ENCODE data around the gene ST6GALNAC1.

The ST6GALNAC1 gene, protein sequence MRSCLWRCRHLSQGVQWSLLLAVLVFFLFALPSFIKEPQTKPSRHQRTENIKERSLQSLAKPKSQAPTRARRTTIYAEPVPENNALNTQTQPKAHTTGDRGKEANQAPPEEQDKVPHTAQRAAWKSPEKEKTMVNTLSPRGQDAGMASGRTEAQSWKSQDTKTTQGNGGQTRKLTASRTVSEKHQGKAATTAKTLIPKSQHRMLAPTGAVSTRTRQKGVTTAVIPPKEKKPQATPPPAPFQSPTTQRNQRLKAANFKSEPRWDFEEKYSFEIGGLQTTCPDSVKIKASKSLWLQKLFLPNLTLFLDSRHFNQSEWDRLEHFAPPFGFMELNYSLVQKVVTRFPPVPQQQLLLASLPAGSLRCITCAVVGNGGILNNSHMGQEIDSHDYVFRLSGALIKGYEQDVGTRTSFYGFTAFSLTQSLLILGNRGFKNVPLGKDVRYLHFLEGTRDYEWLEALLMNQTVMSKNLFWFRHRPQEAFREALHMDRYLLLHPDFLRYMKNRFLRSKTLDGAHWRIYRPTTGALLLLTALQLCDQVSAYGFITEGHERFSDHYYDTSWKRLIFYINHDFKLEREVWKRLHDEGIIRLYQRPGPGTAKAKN

GRCh38 chr17:76643553-76644148 is at the start of gene ST6GALNAC1:
Gene ST6GALNAC1 (minus strand): TSS chr17:76643757. CDS start chr17:76643638, 119 bp downstream.
- Mint-ChIP-seq H3K9me3 (peaks cover 11% of the 10 kb centered on the region), H3K4me1 (ENCODE audit: low read depth) (no peaks in the 10 kb centered on the region)
- intact Hi-C loops (cut with micrococcal nuclease): no loop called here

DNA sequence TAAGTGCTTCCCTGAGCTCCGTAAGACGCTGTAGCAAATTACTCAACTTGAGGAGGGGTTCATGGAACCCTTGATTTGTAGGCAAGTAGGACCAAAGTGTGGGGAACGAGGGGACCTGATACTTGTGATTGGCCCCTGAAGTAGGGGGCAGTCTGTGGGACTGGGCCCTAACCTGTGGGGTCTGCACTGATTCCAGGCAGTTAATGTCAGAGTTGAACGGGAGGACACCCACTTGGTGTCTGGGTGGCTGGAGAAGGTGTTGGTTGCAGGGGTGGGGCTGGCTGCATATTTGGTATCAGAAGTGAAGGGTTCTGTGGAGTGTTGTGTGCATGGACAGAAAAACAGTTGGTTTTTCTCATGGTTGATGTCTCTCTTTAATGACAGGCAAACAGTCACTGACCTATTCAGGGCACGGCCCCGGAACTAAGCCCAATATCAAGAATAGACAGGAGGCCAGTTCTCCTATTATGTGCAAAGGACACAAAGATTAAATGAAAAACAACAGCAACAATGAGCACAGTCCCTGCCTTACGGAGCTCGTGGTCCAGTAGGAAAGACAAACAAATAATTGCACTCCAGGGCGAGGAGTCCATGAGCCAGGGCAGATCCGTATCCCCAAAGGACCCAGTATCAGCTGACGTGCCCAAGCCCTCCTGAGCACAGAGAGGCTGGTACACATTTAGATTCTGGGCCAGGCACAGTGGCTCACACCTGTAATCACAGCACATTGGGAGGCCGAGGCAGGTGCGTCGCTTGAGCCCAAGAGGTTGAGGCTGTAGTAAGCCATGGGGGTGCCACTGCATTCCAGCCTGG is 48.0 kb upstream of the ST6GALNAC1 start:
- no peaks in the 10 kb centered on the region for H3K9me3 Mint-ChIP-seq
- H3K27ac Mint-ChIP-seq: no peak overlapping the region
- peaks cover 10% of the 10 kb centered on the region for H3K36me3 Mint-ChIP-seq (ENCODE audit: low read depth)
- H3K27me3 Mint-ChIP-seq: peaks cover 2% of the 10 kb centered on the region
- no peaks in the 10 kb centered on the region for H3K4me1 Mint-ChIP-seq (ENCODE audit: low read depth)
- no peak overlapping the region for H3K4me3 Mint-ChIP-seq
- intact Hi-C loops (cut with micrococcal nuclease): no loop called here

More at GRCh38 chr17:76643553-76644148, at the start of gene ST6GALNAC1:
- Mint-ChIP-seq H3K27me3 (peaks cover 18% of the 10 kb centered on the region), H3K27ac (no peak within 1 kb of the TSS), H3K36me3 (ENCODE audit: low read depth) (no peaks in the 10 kb centered on the region), H3K4me3 (no peak within 1 kb of the TSS)

DNA sequence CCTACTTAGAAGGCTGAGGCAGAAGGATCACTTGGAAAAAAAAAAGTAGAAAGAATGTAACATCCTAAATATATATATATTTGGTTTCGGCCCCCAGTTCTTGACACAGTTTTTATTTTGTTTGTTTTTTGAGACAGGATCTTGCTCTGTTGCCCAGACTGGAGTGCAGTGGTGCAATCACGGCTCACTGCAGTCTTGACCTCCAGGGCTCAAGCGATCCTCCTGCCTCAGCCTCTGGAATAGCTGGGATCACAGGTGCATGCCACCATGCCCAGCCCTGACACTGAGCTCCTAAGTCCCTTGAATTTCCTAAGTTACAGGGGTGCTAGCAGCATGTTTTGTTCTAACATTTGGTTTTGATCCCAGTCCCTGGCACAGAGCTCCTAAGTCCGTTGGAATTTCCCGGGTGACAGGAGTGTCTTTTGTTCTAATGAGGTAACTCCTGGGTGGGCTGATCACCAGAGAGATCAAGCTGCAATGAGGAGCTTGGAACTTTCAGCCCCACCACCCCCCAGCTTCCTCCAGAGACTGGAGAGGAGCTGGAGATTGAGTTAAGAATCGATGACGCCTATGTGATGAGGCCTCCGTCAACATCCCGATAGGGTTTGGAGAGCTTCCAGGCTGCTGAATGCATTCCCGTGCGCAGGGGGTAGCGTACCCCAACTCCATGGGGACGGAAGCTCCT is 47.2 kb upstream of the ST6GALNAC1 start:
- Mint-ChIP-seq H3K4me1 (ENCODE audit: low read depth) (no peaks in the 10 kb centered on the region), H3K27ac (no peak overlapping the region), H3K27me3 (peaks cover 2% of the 10 kb centered on the region), H3K4me3 (no peak overlapping the region), H3K36me3 (ENCODE audit: low read depth) (peaks cover 10% of the 10 kb centered on the region), H3K9me3 (no peaks in the 10 kb centered on the region)
- intact Hi-C loops (cut with micrococcal nuclease): no loop called here

DNA sequence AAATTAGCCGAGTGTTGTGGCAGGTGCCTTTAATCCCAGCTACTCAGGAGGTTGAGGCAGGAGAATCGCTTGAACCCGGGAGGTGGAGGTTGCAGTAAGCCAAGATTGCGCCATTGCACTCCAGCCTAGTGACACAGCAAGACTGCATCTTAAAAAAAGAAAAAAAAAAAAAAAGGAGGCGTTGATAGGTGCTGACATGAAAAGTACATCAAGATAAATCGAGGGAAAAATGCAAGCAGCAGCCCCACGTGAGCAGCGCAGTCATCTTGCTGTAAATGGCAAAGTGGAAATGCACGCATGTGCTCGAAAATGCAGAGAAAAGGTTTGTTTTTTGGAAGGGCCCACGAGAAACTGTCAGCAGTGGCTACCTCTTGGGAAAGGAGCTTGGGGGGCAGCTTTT is 46.3 kb upstream of the ST6GALNAC1 start:
- peaks cover 3% of the 10 kb centered on the region for H3K27me3 Mint-ChIP-seq
- H3K36me3 Mint-ChIP-seq (ENCODE audit: low read depth): peaks cover 10% of the 10 kb centered on the region
- no peaks in the 10 kb centered on the region for H3K4me1 Mint-ChIP-seq (ENCODE audit: low read depth)
- no peak overlapping the region for H3K4me3 Mint-ChIP-seq
- no peaks in the 10 kb centered on the region for H3K9me3 Mint-ChIP-seq
- no peak overlapping the region for H3K27ac Mint-ChIP-seq
- intact Hi-C loops (cut with micrococcal nuclease): no loop called here

GRCh38 chr17:76688165-76688622 is 44.6 kb upstream of the ST6GALNAC1 start:
- intact Hi-C loops (cut with micrococcal nuclease): no loop called here
- Mint-ChIP-seq H3K27me3 (peaks cover 3% of the 10 kb centered on the region), H3K4me1 (ENCODE audit: low read depth) (no peaks in the 10 kb centered on the region)

DNA sequence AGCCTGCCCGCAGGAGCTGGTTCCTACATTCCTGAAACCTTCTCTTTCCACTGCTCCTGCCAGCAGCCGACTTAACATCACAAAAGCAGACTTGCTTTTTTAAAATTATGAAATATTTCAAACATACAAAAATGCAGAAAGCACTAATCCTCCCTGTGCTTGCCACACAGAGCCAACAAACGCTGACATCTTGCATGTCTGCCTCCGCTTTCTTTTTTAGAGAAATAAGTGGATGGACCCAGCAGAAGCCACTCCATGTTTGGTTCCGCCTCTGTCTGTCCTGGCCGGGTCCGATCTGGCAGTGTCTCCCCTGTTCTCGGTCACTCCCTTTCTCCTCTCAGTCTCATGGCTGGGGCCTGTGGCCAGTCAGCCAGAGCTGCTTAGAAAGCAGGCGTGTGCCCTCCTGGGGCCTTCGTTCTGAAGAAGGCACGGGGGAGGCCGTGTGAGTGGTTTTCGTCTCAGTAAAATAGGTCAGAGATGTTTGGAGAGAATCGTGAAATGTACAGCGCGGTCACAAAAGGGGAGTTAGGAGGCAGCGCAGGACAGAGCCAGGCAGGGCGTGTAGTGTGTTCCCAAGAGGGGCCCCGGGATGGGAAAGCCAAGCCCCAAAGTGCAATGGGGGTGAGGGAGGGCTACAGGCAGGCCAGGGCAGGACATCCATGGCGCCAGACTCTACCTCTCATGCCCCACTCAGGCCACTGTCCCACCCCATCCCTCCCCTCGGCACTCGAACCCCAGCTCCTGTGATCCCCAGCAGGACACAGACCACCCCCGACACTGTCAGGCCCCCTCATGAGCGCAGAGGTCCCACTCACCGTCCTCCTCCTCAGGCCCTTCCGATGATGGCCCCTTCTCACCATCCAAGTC is 44.0 kb upstream of the ST6GALNAC1 start:
- Mint-ChIP-seq H3K4me3 (no peak overlapping the region), H3K27ac (no peak overlapping the region), H3K4me1 (ENCODE audit: low read depth) (no peaks in the 10 kb centered on the region), H3K27me3 (peaks cover 3% of the 10 kb centered on the region), H3K36me3 (ENCODE audit: low read depth) (peaks cover 10% of the 10 kb centered on the region), H3K9me3 (no peaks in the 10 kb centered on the region)
- intact Hi-C loops (cut with micrococcal nuclease): no loop called here

More at GRCh38 chr17:76688165-76688622, 44.6 kb upstream of the ST6GALNAC1 start:
- Mint-ChIP-seq H3K4me3 (no peak overlapping the region), H3K9me3 (no peaks in the 10 kb centered on the region), H3K36me3 (ENCODE audit: low read depth) (peaks cover 10% of the 10 kb centered on the region), H3K27ac (no peak overlapping the region)

DNA sequence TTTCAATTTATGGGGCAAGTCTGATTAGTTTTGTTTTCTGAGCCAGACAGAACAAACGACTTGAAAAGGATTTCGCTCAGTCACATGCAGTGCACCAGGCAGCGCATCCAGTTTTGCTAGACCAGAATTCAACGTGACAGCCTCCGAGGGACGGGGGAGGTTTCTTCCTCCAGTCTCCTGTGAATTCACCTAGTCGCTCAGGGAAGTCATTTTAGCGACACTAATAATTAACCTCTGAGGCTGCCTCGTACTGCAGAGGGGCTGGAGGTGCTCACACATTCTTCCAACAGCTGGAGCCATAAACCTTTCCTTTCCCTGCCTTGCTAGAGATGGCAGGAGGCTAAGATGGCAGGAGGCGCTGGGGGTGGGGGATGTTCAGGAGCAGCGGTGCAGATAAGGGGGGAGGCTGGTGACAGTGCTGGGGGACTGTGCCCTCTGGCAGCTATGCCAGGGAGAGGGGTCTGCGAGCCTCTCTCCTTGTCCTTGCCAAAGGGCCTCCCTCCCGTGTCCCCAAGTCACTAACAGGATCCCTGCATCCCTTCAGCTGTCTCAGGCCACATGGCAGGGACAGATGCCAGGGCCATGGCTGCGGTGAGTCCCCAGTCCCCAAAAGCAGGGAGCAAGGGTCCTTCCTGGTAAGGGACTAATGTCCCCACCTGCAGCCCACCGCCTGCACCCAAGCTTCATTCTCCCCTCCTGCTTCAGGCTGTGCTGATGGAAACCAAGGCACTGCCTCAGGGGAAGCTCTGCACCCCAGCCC is 43.2 kb upstream of the ST6GALNAC1 start:
- Mint-ChIP-seq H3K27me3 (peaks cover 3% of the 10 kb centered on the region), H3K4me1 (ENCODE audit: low read depth) (no peaks in the 10 kb centered on the region), H3K9me3 (no peaks in the 10 kb centered on the region), H3K36me3 (ENCODE audit: low read depth) (peaks cover 10% of the 10 kb centered on the region), H3K27ac (no peak overlapping the region), H3K4me3 (no peak overlapping the region)
- intact Hi-C loops (cut with micrococcal nuclease): no loop called here

- Mint-ChIP-seq H3K9me3 (no peaks in the 10 kb centered on the region), H3K36me3 (ENCODE audit: low read depth) (peaks cover 10% of the 10 kb centered on the region), H3K4me1 (ENCODE audit: low read depth) (no peaks in the 10 kb centered on the region), H3K4me3 (no peak overlapping the region), H3K27ac (no peak overlapping the region), H3K27me3 (peaks cover 3% of the 10 kb centered on the region)
- intact Hi-C loops (cut with micrococcal nuclease): no loop called here
Measured at GRCh38 chr17:76685846-76686245, 42.3 kb upstream of the ST6GALNAC1 start.

DNA sequence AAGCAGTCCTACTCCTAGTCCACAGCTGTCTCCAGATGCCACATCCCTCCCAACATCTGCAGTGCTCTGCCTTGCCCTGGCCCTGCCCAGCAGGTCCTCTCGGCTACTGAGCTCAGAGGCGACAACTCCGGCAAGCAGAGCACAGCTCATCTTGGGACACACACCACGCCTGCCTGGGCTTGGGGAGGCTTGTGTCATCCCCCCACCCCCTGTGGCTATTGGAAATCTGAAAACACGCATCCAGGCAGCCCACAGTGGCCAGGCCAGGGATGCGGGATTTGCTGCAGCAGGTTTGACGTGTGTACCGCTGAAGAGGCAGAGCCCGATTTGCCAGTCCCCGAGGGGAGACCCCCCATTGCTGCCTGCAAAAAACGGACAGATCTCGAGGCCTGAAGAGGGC is 41.8 kb upstream of the ST6GALNAC1 start:
- intact Hi-C loops (cut with micrococcal nuclease): no loop called here
- Mint-ChIP-seq H3K9me3 (no peaks in the 10 kb centered on the region), H3K27me3 (peaks cover 3% of the 10 kb centered on the region), H3K27ac (no peak overlapping the region), H3K4me3 (no peak overlapping the region), H3K4me1 (ENCODE audit: low read depth) (no peaks in the 10 kb centered on the region), H3K36me3 (ENCODE audit: low read depth) (peaks cover 10% of the 10 kb centered on the region)

DNA sequence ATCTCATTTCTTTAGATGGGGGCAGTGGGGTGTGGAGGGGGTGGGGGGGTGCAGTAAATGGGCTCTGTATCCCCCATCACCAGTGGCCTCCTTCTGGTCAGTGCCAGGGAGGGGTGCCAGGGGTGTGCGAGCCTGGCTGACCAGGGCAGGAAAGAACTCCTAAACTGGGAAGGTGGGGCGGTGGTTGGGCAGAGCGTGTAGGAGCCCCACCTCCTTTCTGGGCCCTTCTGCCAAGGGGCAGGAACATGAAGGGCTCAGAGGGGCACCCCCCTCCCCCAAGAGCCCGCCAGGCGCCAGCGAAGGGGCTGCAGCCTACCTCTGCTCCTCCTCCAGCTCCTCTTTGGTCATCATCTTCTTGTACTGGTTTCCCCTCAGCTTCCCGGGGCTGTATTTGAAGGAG is 41.2 kb upstream of the ST6GALNAC1 start:
- Mint-ChIP-seq H3K27me3 (peaks cover 3% of the 10 kb centered on the region), H3K4me1 (ENCODE audit: low read depth) (no peaks in the 10 kb centered on the region), H3K9me3 (no peaks in the 10 kb centered on the region), H3K36me3 (ENCODE audit: low read depth) (peaks cover 10% of the 10 kb centered on the region), H3K4me3 (no peak overlapping the region), H3K27ac (no peak overlapping the region)
- intact Hi-C loops (cut with micrococcal nuclease): no loop called here

- Mint-ChIP-seq H3K4me3 (no peak overlapping the region), H3K9me3 (no peaks in the 10 kb centered on the region), H3K27ac (no peak overlapping the region), H3K4me1 (ENCODE audit: low read depth) (no peaks in the 10 kb centered on the region), H3K36me3 (ENCODE audit: low read depth) (peaks cover 10% of the 10 kb centered on the region), H3K27me3 (peaks cover 3% of the 10 kb centered on the region)
- intact Hi-C loops (cut with micrococcal nuclease): no loop called here
Measured at GRCh38 chr17:76683921-76684745, 40.6 kb upstream of the ST6GALNAC1 start.
